Colonic mucosa (tissue), 4 donors: ENCODE data around the gene MEIS3. TPM values are rescaled to one million over a fixed set of nuclear protein-coding genes. Genes with fewer than 3 reads are reported as not detected.
"Not testable (repeated sequence)": the region's sequence is repeated elsewhere in the genome, so short reads cannot be mapped to it uniquely, and the experiment has no call there.

Experiments used
- DNase-seq: peaks from one replicate; pipeline ENCODE4 v3.0.0-alpha.2; 2020
- H3K27ac ChIP-seq: fragments of 200-600 bp; one replicate; pipeline ENCODE4 v1.8.0; 2021
- H3K27me3 ChIP-seq: fragments of 200-600 bp; one replicate; pipeline ENCODE4 v1.8.0; 2021
- H3K36me3 ChIP-seq: fragments of 200-600 bp; one replicate; pipeline ENCODE4 v1.8.0; 2021
- H3K4me1 ChIP-seq: fragments of 200-600 bp; one replicate; pipeline ENCODE4 v1.8.0; 2021; ENCODE audit warnings: mild to moderate bottlenecking
- H3K4me3 ChIP-seq: fragments of 200-600 bp; one replicate; pipeline ENCODE4 v1.8.0; 2021
- H3K9ac ChIP-seq, 2 donors: one replicate each; pipeline ENCODE4 v1.7.0; 2013; ENCODE audit warnings: control low read depth in 2 of 2, low read depth in 2 of 2, low read length in 2 of 2
- H3K9me3 ChIP-seq: fragments of 200-600 bp; one replicate; pipeline ENCODE4 v1.8.0; 2021
- CTCF ChIP-seq: fragments of 200-600 bp; IDR thresholded peaks from one replicate; pipeline ENCODE4 v1.8.0; 2022; ENCODE audit warnings: antibody characterized with exemption, mild to moderate bottlenecking
- intact Hi-C: fragments of 100-400 bp; cut with DNase I; formaldehyde crosslinking; loops from one replicate; pipeline ENCODE4 v1.14.1; 2022
- total RNA-seq, 2 donors: library from RNA; stranded (reverse); fragmentation: NEBNext Ultra II Directional in 1 of 2; extraction: Animal tissue kit (Norgen Biotek cat#: 25700) in 1 of 2; gene quantifications; one replicate each; pipeline ENCODE4 v1.2.1, GENCODE V29; 2021
- donor health status: healthy.
- donor health status: DM: no; HTN: no; CAD: no.
- donor health status: DM: no; HTN: no; CAD: no.

MEIS3 gene
- total RNA-seq, 2 donors from 2014 or later = 2.3 to 2.6 TPM

GRCh38 chr19:47414469-47414868 is 4.9 kb downstream of the MEIS3 start:
- Histone ChIP-seq H3K27ac (no peak overlapping the region), H3K4me1 (no peaks in the 10 kb centered on the region), H3K9ac (no peak overlapping the region), H3K27me3 (peaks cover 17% of the 10 kb centered on the region), H3K4me3 (no peak overlapping the region), H3K9me3 (no peaks in the 10 kb centered on the region), H3K36me3 (no peaks in the 10 kb centered on the region)
- no peak for TF ChIP-seq CTCF
- DNase-seq = no peak
- intact Hi-C loops = no loop called here

- no peak overlapping the region for H3K27ac ChIP-seq
- H3K36me3 ChIP-seq = no peaks in the 10 kb centered on the region
- TF ChIP-seq CTCF = no peak
- intact Hi-C loops = no loop called here
- no peaks in the 10 kb centered on the region for H3K9me3 ChIP-seq
- H3K9ac ChIP-seq = no peak overlapping the region
- no peak overlapping the region for H3K4me3 ChIP-seq
- peaks cover 17% of the 10 kb centered on the region for H3K27me3 ChIP-seq
- DNase-seq = no peak
- no peaks in the 10 kb centered on the region for H3K4me1 ChIP-seq
These were observed 5.4 kb downstream of the MEIS3 start for GRCh38 chr19:47413941-47414340.

GRCh38 chr19:47411696-47412095 is 7.6 kb downstream of the MEIS3 start:
- intact Hi-C loops, H3K36me3 ChIP-seq, H3K4me1 ChIP-seq, H3K9ac ChIP-seq, H3K27me3 ChIP-seq, H3K27ac ChIP-seq, DNase-seq, H3K4me3 ChIP-seq, H3K9me3 ChIP-seq: not testable (repeated sequence)

- no peak for TF ChIP-seq CTCF
- Histone ChIP-seq H3K4me1 (no peaks in the 10 kb centered on the region), H3K9ac (no peak overlapping the region), H3K4me3 (no peak overlapping the region), H3K9me3 (no peaks in the 10 kb centered on the region), H3K27ac (no peak overlapping the region), H3K27me3 (no peaks in the 10 kb centered on the region), H3K36me3 (no peaks in the 10 kb centered on the region)
- no peak for DNase-seq
- intact Hi-C loops = no loop called here
These were observed 8.2 kb downstream of the MEIS3 start for GRCh38 chr19:47411101-47411500.

- H3K36me3 ChIP-seq = no peaks in the 10 kb centered on the region
- DNase-seq = no peak
- no peaks in the 10 kb centered on the region for H3K4me1 ChIP-seq
- H3K27ac ChIP-seq = no peak overlapping the region
- intact Hi-C loops = no loop called here
- no peaks in the 10 kb centered on the region for H3K27me3 ChIP-seq
- no peak overlapping the region for H3K4me3 ChIP-seq
- H3K9ac ChIP-seq = no peak overlapping the region
- H3K9me3 ChIP-seq = no peaks in the 10 kb centered on the region
- TF ChIP-seq CTCF = no peak
These were observed 11.0 kb downstream of the MEIS3 start for GRCh38 chr19:47408156-47408938.

- no peak for TF ChIP-seq CTCF
- Histone ChIP-seq H3K4me3 (no peak overlapping the region), H3K9ac (no peak overlapping the region), H3K27ac (no peak overlapping the region), H3K9me3 (no peaks in the 10 kb centered on the region), H3K36me3 (no peaks in the 10 kb centered on the region), H3K27me3 (no peaks in the 10 kb centered on the region), H3K4me1 (no peaks in the 10 kb centered on the region)
- no peak for DNase-seq
- intact Hi-C loops = no loop called here
These were observed 11.9 kb downstream of the MEIS3 start for GRCh38 chr19:47407417-47407774.
